HCT116 (cell line): ENCODE measurements around the gene C17orf58. TPM values are rescaled to one million over a fixed set of nuclear protein-coding genes. Genes with fewer than 3 reads are reported as not detected.
A peak's percentile ranks its signal among the peaks of the same experiment; 100 is the strongest.

Source experiments
- ATAC-seq: fragments of 200-7000 bp; cut with Tn5 transposase; 2 replicates; pipeline ENCODE4 v1.9.1; 2020; ENCODE audit warnings: mild to moderate bottlenecking, moderate library complexity
- BruUV-seq: library from RNA; stranded (reverse); fragments of 400-500 nt; replicated peaks from 2 replicates; lab custom pipeline; 2021; lab: Mats Ljungman, UMichigan
- CTCF ChIA-PET: fragments of 300-600 bp; sonication (Branson Sonifier 250); formaldehyde crosslinking; loops from one replicate; lab custom pipeline; 2021; ENCODE audit warnings: antibody characterized with exemption; lab: Charles Lee
- POLR2A ChIA-PET: fragments of 300-600, 350-600 bp; sonication (Branson Sonifier 250); formaldehyde crosslinking; loops from one replicate; lab custom pipeline; 2021; ENCODE audit warnings: antibody characterized with exemption; lab: Charles Lee
- RAD21 ChIA-PET, 2 experiments: fragments of 300-600 bp; sonication (Branson Sonifier 250); formaldehyde crosslinking; loops; one replicate each; lab custom pipeline; 2023; ENCODE audit warnings: low total read pairs in 2 of 2; ENCODE audit not compliant: uncharacterized antibody in 2 of 2, unreplicated experiment in 2 of 2, low non-redundant PET in 1 of 2; lab: Charles Lee
- DNase-seq: peaks from one replicate; pipeline ENCODE4 v3.0.0-alpha.2; 2010; ENCODE audit warnings: low read depth, low spot score
- H2AFZ ChIP-seq: fragments of 200-600 bp; shearing (Covaris generic), sonication (generic); 2 replicates; pipeline ENCODE4 v1.6.1; 2017; ENCODE audit warnings: low read depth, mixed run types, mixed read lengths, antibody characterized with exemption, low read length; ENCODE audit not compliant: poor library complexity, severe bottlenecking
- H3K27ac ChIP-seq: 2 replicates; pipeline ENCODE4 v1.5.1; 2012; ENCODE audit warnings: low read depth, low read length
- H3K27me3 ChIP-seq: fragments of 200-600 bp; sonication (generic); 2 replicates; pipeline ENCODE4 v1.6.1; 2016; ENCODE audit warnings: mixed run types, low read length, mixed read lengths; ENCODE audit not compliant: insufficient read depth
- H3K36me3 ChIP-seq, 2 experiments: fragments of 200-500 bp in 1 of 2; fragments of 200-600 bp in 1 of 2; sonication (Bioruptor generic) in 1 of 2; sonication (generic) in 1 of 2; 2 replicates each; pipeline versions ENCODE4 v1.5.1 to v1.6.1; 2014 to 2016; ENCODE audit warnings: low read length in 2 of 2, inconsistent platforms in 1 of 2, mixed read lengths in 1 of 2, mixed run types in 1 of 2; ENCODE audit not compliant: insufficient read depth in 2 of 2, control insufficient read depth in 1 of 2
- H3K4me1 ChIP-seq, 2 experiments: fragments of 200-600 bp in 1 of 2; sonication (generic) in 1 of 2; 2 replicates each; pipeline versions ENCODE4 v1.5.1 to v1.6.1; 2012 to 2017; ENCODE audit warnings: low read length in 2 of 2, inconsistent platforms in 1 of 2, mild to moderate bottlenecking in 1 of 2, mixed read lengths in 1 of 2, mixed run types in 1 of 2, moderate library complexity in 1 of 2; ENCODE audit not compliant: insufficient read depth in 2 of 2, control insufficient read depth in 1 of 2
- H3K4me2 ChIP-seq: fragments of 200-600 bp; sonication (generic); 2 replicates; pipeline ENCODE4 v1.6.1; 2017; ENCODE audit warnings: mixed run types, low read length, mixed read lengths
- H3K4me3 ChIP-seq, 2 experiments: fragments of 200-600 bp in 1 of 2; sonication (generic) in 1 of 2; replicated peaks in 1 of 2; 2 replicates each; pipeline ENCODE4 v1.5.1; 2011 to 2016; ENCODE audit warnings: low read length in 2 of 2, control low read depth in 1 of 2, low read depth in 1 of 2, mild to moderate bottlenecking in 1 of 2, mixed read lengths in 1 of 2, mixed run types in 1 of 2
- H3K79me2 ChIP-seq: fragments of 200-600 bp; sonication (generic); 2 replicates; pipeline ENCODE4 v1.6.1; 2017; ENCODE audit warnings: mild to moderate bottlenecking, mixed run types, low read length, moderate library complexity, mixed read lengths; ENCODE audit not compliant: insufficient read depth
- H3K9ac ChIP-seq: fragments of 200-600 bp; sonication (generic); 2 replicates; pipeline ENCODE4 v1.6.1; 2016; ENCODE audit warnings: low read length, mixed read lengths
- H3K9me2 ChIP-seq: fragments of 200-600 bp; sonication (generic), shearing (Covaris generic); 2 replicates; pipeline ENCODE4 v1.6.1; 2017; ENCODE audit warnings: mixed run types, mild to moderate bottlenecking, moderate library complexity; ENCODE audit not compliant: insufficient read depth
- H3K9me3 ChIP-seq, 2 experiments: fragments of 200-500 bp in 1 of 2; fragments of 200-600 bp in 1 of 2; sonication (Bioruptor generic) in 1 of 2; sonication (generic) in 1 of 2; 2 replicates each; pipeline ENCODE4 v1.6.1; 2014 to 2017; ENCODE audit warnings: low read length in 2 of 2, mixed read lengths in 2 of 2, inconsistent platforms in 1 of 2, low read depth in 1 of 2, mild to moderate bottlenecking in 1 of 2, mixed run types in 1 of 2, moderate library complexity in 1 of 2; ENCODE audit not compliant: control insufficient read depth in 1 of 2, insufficient read depth in 1 of 2
- H4K20me1 ChIP-seq: fragments of 200-600 bp; sonication (generic), shearing (Covaris generic); 2 replicates; pipeline ENCODE4 v1.6.1; 2017; ENCODE audit warnings: mixed run types, mild to moderate bottlenecking, moderate library complexity; ENCODE audit not compliant: insufficient read depth
- CBX3 ChIP-seq: IDR thresholded peaks from 2 replicates; pipeline ENCODE4 v1.6.1; 2012; ENCODE audit warnings: low read depth
- EZH2phosphoT487 ChIP-seq: fragments of 200-600 bp; IDR thresholded peaks from 2 replicates; pipeline ENCODE4 v1.6.1; 2018; ENCODE audit warnings: antibody characterized with exemption, borderline replicate concordance
- FOSL1 ChIP-seq: IDR thresholded peaks from 2 replicates; pipeline ENCODE4 v1.6.1; 2012; ENCODE audit warnings: low read depth
- POLR2A ChIP-seq: IDR thresholded peaks from 2 replicates; pipeline ENCODE4 v1.7.0; 2011; ENCODE audit warnings: borderline replicate concordance; ENCODE audit not compliant: insufficient read depth, insufficient read length; ENCODE audit errors: extremely low read depth
- RAD21 ChIP-seq: IDR thresholded peaks from 2 replicates; pipeline ENCODE4 v1.6.1; 2012; ENCODE audit warnings: low read depth, mild to moderate bottlenecking
- SIN3A ChIP-seq: IDR thresholded peaks from 2 replicates; pipeline ENCODE4 v1.6.1; 2012; ENCODE audit warnings: low read depth
- YY1 ChIP-seq: IDR thresholded peaks from 2 replicates; pipeline ENCODE4 v1.6.1; 2011; ENCODE audit warnings: low read length, low read depth, moderate library complexity, mild to moderate bottlenecking; ENCODE audit not compliant: insufficient replicate concordance; ENCODE audit errors: extremely low read depth
- intact Hi-C: fragments of 100-400 bp; cut with micrococcal nuclease; formaldehyde crosslinking; loops from 2 replicates; pipeline ENCODE4 v1.10.0; 2022
- total RNA-seq: library from RNA; stranded (reverse); gene quantifications from one replicate; pipeline ENCODE4 v1.2.1, GENCODE V29; 2021; ENCODE audit not compliant: unreplicated experiment
- TF ChIP-seq, protein P1 (sequence below), 3 experiments: fragments of 200-600 bp in 1 of 3; sonication (generic) in 1 of 3; IDR thresholded peaks in 2 of 3; conservative IDR thresholded peaks in 1 of 3; 2 replicates each; pipeline ENCODE4 v1.5.1; 2012 to 2017; ENCODE audit warnings: low read depth in 2 of 3, low read length in 2 of 3, antibody characterized with exemption in 1 of 3, borderline replicate concordance in 1 of 3, control low read depth in 1 of 3, mild to moderate bottlenecking in 1 of 3, mixed read lengths in 1 of 3, mixed run types in 1 of 3, moderate library complexity in 1 of 3; ENCODE audit not compliant: insufficient read depth in 1 of 3
- TF ChIP-seq, protein P2 (sequence below): IDR thresholded peaks from 2 replicates; pipeline ENCODE4 v1.6.1; 2012; ENCODE audit warnings: low read depth
- TF ChIP-seq, protein P3 (sequence below): IDR thresholded peaks from 2 replicates; pipeline ENCODE4 v1.6.1; 2011; ENCODE audit warnings: mild to moderate bottlenecking, low read length, moderate library complexity; ENCODE audit not compliant: insufficient replicate concordance; ENCODE audit errors: extremely low read depth

C17orf58 gene
- total RNA-seq, 1 experiment from 2014 or later = 38.1 TPM

DNA sequence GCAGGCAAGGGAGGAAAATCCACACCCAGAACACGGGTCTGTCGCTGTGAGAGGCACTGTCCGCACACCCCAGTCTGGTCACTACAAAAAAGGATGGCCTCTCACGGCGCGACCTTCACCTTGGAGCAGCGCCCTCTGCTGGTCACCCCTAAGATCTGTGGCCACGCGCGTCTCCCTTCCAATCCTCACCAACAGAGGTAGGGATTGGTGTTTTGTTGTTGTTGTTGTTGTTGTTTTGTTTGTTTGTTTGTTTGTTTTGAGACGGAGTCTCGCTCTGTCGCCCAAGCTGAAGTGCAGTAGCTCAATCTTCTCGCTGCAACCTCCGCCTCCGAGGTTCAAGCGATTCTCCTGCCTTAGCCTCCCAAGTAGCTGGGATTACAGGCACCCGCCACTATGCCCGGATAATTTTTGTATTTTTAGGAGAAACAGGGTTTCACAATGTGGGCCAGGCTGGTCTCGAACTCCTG, 15.0 kb upstream of the C17orf58 start:
- RAD21 ChIA-PET = no interaction called here
- ATAC-seq = peak; percentile 91
- Histone ChIP-seq H2AFZ (peak overlapping the region; percentile 99), H3K9me3 (no peaks in the 10 kb centered on the region), H3K9ac (no peak overlapping the region), H3K27me3 (no peaks in the 10 kb centered on the region), H3K4me1 (peaks cover 2 to 15% of the 10 kb centered on the region in 2 experiments; a peak in 3 of 4 replicates), H3K79me2 (no peaks in the 10 kb centered on the region), H3K27ac (no peak overlapping the region), H3K4me3 (0 out of 4 replicates have a peak overlapping the region, but pooled peaks of 1 of the 2 experiments have one; percentile 9), H3K9me2 (no peaks in the 10 kb centered on the region), H3K36me3 (no peaks in the 10 kb centered on the region), H3K4me2 (peak overlapping the region; percentile 60), H4K20me1 (no peaks in the 10 kb centered on the region)
- no peak for DNase-seq
- no TSS peak for BruUV-seq
- CTCF ChIA-PET = interaction anchor here (1.0 to 3.8 kb wide), 3 partner anchors 8 to 19 kb away, joined by 3 to 19 read pairs (median 10); no protein-coding TSS in a partner anchor
- POLR2A ChIA-PET = no interaction called here
- intact Hi-C loops = no loop called here
- TF ChIP-seq, protein P1, sequence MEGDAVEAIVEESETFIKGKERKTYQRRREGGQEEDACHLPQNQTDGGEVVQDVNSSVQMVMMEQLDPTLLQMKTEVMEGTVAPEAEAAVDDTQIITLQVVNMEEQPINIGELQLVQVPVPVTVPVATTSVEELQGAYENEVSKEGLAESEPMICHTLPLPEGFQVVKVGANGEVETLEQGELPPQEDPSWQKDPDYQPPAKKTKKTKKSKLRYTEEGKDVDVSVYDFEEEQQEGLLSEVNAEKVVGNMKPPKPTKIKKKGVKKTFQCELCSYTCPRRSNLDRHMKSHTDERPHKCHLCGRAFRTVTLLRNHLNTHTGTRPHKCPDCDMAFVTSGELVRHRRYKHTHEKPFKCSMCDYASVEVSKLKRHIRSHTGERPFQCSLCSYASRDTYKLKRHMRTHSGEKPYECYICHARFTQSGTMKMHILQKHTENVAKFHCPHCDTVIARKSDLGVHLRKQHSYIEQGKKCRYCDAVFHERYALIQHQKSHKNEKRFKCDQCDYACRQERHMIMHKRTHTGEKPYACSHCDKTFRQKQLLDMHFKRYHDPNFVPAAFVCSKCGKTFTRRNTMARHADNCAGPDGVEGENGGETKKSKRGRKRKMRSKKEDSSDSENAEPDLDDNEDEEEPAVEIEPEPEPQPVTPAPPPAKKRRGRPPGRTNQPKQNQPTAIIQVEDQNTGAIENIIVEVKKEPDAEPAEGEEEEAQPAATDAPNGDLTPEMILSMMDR (IDR thresholded peaks at IDR 0.05 in 2 of 3, conservative IDR thresholded peaks at IDR 0.05 in 1 of 3; ENCODE audit: borderline replicate concordance in 1 of 3, insufficient read depth in 1 of 3, low read depth in 2 of 3, low read length in 2 of 3) = peak; percentile 71 to 97 (median 93)
- TF ChIP-seq CBX3 = peak; percentile 87
- no peak for TF ChIP-seq FOSL1
- peak; percentile 49 for TF ChIP-seq RAD21
- peak; percentile 51 for TF ChIP-seq YY1

DNA sequence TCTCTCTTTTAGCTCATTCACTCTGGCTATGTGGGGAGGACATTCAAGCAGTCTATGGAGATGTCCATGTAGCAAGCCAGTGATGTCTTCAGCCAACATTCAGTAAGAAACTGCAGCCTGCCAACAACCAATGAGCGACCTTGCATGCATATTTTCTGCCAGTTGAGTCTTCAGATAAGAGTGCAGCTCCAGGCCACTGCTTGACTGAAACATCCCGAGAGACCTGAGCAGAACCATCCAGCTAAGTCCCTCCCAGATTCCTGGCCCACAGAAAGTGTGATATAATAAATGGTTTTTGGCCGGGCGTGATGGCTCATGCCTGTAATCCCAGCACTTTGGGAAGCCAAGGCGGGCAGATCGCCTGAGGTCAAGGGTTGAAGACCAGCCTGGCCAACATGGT, 10.5 kb upstream of the C17orf58 start:
- TF ChIP-seq, protein P2, sequence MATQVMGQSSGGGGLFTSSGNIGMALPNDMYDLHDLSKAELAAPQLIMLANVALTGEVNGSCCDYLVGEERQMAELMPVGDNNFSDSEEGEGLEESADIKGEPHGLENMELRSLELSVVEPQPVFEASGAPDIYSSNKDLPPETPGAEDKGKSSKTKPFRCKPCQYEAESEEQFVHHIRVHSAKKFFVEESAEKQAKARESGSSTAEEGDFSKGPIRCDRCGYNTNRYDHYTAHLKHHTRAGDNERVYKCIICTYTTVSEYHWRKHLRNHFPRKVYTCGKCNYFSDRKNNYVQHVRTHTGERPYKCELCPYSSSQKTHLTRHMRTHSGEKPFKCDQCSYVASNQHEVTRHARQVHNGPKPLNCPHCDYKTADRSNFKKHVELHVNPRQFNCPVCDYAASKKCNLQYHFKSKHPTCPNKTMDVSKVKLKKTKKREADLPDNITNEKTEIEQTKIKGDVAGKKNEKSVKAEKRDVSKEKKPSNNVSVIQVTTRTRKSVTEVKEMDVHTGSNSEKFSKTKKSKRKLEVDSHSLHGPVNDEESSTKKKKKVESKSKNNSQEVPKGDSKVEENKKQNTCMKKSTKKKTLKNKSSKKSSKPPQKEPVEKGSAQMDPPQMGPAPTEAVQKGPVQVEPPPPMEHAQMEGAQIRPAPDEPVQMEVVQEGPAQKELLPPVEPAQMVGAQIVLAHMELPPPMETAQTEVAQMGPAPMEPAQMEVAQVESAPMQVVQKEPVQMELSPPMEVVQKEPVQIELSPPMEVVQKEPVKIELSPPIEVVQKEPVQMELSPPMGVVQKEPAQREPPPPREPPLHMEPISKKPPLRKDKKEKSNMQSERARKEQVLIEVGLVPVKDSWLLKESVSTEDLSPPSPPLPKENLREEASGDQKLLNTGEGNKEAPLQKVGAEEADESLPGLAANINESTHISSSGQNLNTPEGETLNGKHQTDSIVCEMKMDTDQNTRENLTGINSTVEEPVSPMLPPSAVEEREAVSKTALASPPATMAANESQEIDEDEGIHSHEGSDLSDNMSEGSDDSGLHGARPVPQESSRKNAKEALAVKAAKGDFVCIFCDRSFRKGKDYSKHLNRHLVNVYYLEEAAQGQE = no peak
- TF ChIP-seq, protein P3, sequence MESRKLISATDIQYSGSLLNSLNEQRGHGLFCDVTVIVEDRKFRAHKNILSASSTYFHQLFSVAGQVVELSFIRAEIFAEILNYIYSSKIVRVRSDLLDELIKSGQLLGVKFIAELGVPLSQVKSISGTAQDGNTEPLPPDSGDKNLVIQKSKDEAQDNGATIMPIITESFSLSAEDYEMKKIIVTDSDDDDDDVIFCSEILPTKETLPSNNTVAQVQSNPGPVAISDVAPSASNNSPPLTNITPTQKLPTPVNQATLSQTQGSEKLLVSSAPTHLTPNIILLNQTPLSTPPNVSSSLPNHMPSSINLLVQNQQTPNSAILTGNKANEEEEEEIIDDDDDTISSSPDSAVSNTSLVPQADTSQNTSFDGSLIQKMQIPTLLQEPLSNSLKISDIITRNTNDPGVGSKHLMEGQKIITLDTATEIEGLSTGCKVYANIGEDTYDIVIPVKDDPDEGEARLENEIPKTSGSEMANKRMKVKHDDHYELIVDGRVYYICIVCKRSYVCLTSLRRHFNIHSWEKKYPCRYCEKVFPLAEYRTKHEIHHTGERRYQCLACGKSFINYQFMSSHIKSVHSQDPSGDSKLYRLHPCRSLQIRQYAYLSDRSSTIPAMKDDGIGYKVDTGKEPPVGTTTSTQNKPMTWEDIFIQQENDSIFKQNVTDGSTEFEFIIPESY = no peak
- TF ChIP-seq EZH2phosphoT487 = no peak
- TF ChIP-seq SIN3A = no peak
- no peak for TF ChIP-seq POLR2A
- Histone ChIP-seq H3K9ac (no peak overlapping the region), H3K9me2 (no peaks in the 10 kb centered on the region), H3K4me2 (no peak overlapping the region), H3K79me2 (no peaks in the 10 kb centered on the region), H3K4me3 (no peak overlapping the region), H4K20me1 (no peaks in the 10 kb centered on the region), H3K27ac (no peak overlapping the region), H2AFZ (no peak overlapping the region), H3K4me1 (peaks cover 0 to 7% of the 10 kb centered on the region in 2 experiments; a peak in 3 of 4 replicates), H3K27me3 (no peaks in the 10 kb centered on the region), H3K9me3 (no peaks in the 10 kb centered on the region), H3K36me3 (no peaks in the 10 kb centered on the region)
- CTCF ChIA-PET = interaction anchor here (1.2 kb wide), 1 partner anchor 9 kb away, joined by 4 read pairs; no protein-coding TSS in a partner anchor
- POLR2A ChIA-PET = interaction anchor here (1.5 kb wide), 1 partner anchor 12 kb away, joined by 3 read pairs; no protein-coding TSS in a partner anchor
- DNase-seq (no peak), ATAC-seq (no peak)
- RAD21 ChIA-PET = no interaction called here
- intact Hi-C loops = no loop called here
- no TSS peak for BruUV-seq
